ENCODE measurements around the gene GMPR2. TPM values are rescaled to one million over a fixed set of nuclear protein-coding genes. Genes with fewer than 3 reads are reported as not detected.

Gene GMPR2
- total and polyA plus RNA-seq, 2 of the 13 experiments (the other 11 are each of a cell fraction or from before 2014, with no cell fraction given), result 210 to 273 TPM

GRCh38 chr14:24188251-24189058 lies 44.3 kb upstream of the GMPR2 start, which contains the start of gene IPO4 (continued):
- TF ChIP-seq AKNA (CRISPR knock-in tag; IDR thresholded peaks at IDR 0.05; ENCODE audit: borderline replicate concordance) (0 out of 2 replicates have a peak, but pooled peaks have one; percentile 13), ZSCAN25 (CRISPR knock-in tag; IDR thresholded peaks at IDR 0.05) (peak; percentile 93), STAT5B (CRISPR knock-in tag; IDR thresholded peaks at IDR 0.05) (peak; percentile 93; the same call in 1 of the 2 replicates), EP300 (IDR thresholded peaks at IDR 0.05; ENCODE audit: low read depth in 2 of 2, low read length in 2 of 2) (peak; percentile 85 to 87; a peak in 3 of 4 replicates), EP300 (CRISPR knock-in tag; IDR thresholded peaks at IDR 0.05; ENCODE audit: borderline replicate concordance) (peak; percentile 72), ARID3A (IDR thresholded peaks at IDR 0.05; ENCODE audit: low read depth, low read length) (peak; percentile 98), ZNF569 (CRISPR knock-in tag; IDR thresholded peaks at IDR 0.05; ENCODE audit: borderline replicate concordance) (peak; percentile 99; the same call in 1 of the 2 replicates), ZNF746 (CRISPR knock-in tag; IDR thresholded peaks at IDR 0.05) (no peak), E2F1 (CRISPR knock-in tag; IDR thresholded peaks at IDR 0.05) (peak; percentile 90), ZBTB40 (IDR thresholded peaks at IDR 0.05) (peak; percentile 99), ZBTB40 (CRISPR knock-in tag; IDR thresholded peaks at IDR 0.05) (peak; percentile 96)
